ENCODE data around the gene PGM2L1. TPM values are rescaled to one million over a fixed set of nuclear protein-coding genes. Genes with fewer than 3 reads are reported as not detected.
"Not testable (repeated sequence)": the region's sequence is repeated elsewhere in the genome, so short reads cannot be mapped to it uniquely, and the experiment has no call there.

Gene PGM2L1
- total RNA-seq, 1 donor from 2014 or later: 6.1 TPM

DNA sequence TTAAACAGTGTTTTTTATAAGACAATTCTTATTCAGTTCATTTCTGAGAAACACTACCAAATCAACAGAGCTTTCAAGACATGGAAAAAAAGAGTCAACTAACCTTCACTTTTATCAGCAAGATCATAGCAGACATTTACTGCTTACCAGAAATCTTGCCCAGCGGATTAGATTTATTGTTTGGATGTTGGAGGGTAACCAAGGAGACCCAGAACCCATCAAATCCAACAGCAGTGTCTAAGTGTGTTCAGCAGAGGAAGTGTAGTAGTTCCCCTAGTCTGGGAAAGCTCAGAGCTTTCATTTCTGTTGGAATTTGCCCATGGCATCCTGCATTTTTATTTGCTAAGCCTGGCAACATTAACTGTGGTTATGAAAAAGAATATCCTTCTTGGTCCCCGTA is 2.4 kb upstream of the PGM2L1 start:
- no peak for DNase-seq

- no peak for DNase-seq
Observed at GRCh38 chr11:74397501-74398243, 561 bp downstream of the PGM2L1 start.

DNA sequence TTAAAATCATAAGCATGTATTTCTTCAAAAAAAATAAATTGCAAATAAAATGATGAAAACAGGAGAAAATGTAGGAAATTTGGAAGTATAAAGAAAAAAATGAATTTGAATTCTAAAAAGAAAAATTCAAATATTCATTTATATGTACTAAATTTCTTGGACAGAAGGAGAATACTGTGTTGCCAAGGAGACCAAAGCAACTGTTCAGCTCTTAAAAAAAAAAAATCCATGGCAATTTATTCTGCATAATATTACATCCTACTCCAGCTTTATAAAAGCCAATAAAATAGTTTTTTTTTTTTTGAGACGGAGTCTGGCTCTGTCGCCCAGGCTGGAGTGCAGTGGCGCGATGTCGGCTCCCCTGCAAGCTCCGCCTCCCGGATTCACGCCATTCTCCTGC is 6.0 kb downstream of the PGM2L1 start:
- DNase-seq: no peak

DNA sequence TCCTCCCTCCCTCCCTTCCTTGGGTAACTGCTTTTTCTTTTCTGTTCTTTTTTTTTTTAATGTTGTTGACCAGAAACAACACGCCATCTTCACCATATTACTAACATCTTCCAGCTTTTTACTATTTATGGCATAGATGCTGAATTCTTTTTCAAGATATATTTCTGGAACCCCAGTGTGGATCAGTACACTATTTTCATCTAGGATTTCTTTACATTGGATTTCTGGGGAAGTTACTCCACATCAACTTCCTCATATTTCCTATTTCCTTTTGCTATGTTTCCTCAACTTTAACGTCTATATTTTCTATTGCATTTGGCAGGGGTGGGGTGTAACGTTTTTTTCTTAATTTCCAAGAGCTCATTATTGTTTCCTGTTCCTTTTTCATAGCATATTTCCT is 7.0 kb downstream of the PGM2L1 start:
- DNase-seq: no peak

- no peak for DNase-seq
Observed at GRCh38 chr11:74390697-74391096, 7.5 kb downstream of the PGM2L1 start.

- peak; percentile 15 for DNase-seq
Observed at GRCh38 chr11:74388678-74389327, 9.4 kb downstream of the PGM2L1 start.

- DNase-seq: no peak
Observed at GRCh38 chr11:74384641-74385040, 13.6 kb downstream of the PGM2L1 start.

DNA sequence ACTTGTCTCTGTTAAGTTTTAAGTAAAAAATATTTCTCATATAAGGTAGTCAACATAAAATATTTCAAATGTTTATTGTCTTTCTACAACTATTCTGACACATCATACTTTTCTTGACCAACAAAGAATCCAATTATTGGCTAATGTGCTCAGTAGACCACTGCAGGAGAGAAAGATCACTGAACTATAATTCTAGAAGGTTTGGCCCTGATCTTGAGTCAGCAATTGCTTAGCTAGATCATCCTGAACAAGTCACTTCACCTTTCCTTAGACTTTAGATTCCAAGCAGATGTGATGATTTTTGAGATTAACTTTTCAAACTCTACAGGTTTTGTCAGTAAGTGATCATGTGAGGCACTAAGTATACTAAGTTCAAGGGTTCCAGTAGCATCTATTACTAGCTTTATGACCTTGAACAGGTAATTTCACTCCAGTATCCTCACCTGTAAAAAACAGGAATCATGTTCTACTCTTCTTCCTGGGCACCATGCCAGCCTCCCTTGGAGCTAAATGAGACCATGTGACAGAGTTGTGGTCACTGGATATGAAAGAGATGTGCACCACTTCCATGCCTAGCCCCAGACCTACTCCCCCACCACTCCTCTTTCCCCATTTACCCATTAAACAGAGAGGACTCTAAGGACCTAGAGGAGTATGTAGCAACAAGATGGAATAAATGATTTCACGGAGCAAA is 17.3 kb downstream of the PGM2L1 start:
- DNase-seq: no peak

DNA sequence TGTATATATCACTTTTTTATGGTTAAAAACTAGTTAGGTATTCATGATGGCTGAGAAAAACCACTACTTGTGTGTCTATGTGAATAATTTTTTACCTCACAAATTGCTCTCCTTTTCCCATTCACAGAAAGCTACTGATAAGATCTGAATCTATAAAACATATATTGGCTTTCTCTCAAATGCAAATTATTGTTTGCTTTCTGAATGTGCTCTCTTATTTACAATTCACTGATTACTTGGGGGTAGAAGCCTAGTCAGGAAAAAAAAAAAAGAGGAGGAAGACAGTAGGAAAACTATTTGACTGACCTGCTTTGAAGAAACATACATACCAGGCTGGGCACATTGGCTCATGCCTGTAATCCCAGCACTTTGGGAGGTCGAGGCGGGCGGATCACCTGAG is 20.5 kb downstream of the PGM2L1 start:
- DNase-seq: no peak

GRCh38 chr11:74373382-74373781 is 24.9 kb downstream of the PGM2L1 start:
- DNase-seq: no peak

GRCh38 chr11:74371269-74372052 is 26.8 kb downstream of the PGM2L1 start:
- DNase-seq: no peak

DNA sequence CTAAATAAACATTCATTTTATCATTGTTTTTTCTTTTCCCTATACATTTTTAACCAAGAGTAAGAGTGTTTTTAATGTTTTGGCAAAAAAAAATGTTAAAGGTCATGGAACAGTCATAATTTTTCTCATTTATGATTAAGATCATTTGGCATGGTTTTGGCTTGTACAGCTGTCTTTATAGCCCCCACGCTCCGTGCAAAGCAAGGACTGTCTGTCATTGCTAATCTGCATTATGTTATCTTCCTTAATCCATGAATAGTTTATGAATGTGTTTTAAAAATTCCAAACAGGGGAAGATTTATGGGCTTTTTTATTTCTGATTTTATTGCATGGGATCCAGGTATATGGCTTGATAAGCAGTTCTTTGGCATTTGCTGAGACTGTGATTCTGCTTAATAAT is 28.1 kb downstream of the PGM2L1 start:
- no peak for DNase-seq

DNA sequence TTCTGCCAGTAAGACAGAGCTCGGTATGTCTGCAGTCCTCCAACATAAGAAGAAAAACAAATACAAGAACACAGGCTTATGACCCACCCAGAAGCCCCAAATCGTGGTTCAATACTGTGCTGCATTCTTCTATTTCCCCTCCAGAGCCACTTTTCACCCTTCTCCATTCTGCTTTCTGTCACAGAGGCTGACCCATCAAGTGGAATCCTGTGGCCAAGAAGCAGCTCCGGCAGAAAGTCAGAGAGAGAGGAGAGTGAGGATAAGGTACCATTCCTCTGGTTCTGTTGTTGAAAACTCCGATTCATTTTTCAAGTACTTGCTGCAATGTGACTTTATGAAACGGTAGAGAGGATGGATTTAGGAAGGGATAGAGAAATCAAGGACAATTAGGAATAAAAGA is 30.4 kb downstream of the PGM2L1 start:
- no peak for DNase-seq

DNA sequence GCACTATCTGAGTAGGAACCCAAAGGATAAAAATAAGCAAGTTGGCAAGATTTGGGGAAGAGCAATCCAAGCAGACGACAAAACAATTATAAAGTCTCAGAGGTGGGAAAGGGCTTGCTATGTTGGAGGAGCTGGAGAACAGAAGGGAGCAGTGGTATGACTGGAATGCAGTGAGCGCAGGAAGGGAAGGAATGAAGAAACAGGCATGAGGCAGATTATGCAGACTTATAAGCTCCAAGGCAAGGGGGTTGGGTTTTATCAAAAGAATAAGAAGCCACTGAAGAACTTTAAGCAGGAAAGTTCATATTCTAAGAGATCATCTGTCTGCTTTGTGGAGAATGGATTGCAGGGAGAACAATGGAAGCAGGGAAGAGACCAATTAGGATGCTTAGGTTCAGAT is 31.7 kb downstream of the PGM2L1 start:
- no peak for DNase-seq

DNA sequence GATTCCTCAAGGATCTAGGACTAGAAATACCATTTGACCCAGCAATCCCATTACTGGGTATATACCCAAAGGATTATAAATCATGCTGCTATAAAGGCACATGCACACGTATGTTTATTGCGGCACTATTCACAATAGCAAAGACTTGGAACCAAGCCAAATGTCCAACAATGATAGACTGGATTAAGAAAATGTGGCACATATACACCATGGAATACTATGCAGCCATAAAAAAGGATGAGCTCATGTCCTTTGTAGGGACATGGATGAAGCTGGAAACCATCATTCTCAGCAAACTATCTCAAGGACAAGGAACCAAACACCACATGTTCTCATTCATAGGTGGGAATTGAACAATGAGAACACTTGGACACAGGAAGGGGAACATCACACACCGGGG is 32.4 kb downstream of the PGM2L1 start:
- DNase-seq: not testable (repeated sequence)

- DNase-seq: no peak
Observed at GRCh38 chr11:74357449-74357848, 40.8 kb downstream of the PGM2L1 start.

DNA sequence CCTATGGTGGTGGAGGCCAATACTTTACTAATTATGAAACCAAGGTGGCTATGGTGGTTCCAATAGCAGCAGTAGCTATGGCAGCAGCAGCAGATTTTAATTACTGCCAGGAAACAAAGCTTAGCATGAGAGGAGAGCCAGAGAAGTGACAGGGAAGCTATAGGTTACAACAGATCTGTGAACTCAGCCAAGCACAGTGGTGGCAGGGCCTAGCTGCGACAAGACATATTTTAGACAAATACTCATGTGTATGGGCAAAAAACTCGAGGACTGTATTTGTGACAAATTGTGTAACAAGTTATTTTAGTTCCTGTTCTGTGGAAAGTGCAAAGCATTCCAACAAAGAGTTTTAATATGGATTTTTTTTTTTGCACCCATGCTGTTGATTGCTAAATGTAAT is 42.6 kb downstream of the PGM2L1 start:
- DNase-seq: no peak

GRCh38 chr11:74354036-74354435 is 44.2 kb downstream of the PGM2L1 start:
- no peak for DNase-seq

- no peak for DNase-seq
Observed at GRCh38 chr11:74347381-74347780, 50.9 kb downstream of the PGM2L1 start.

- DNase-seq: no peak
Observed at GRCh38 chr11:74345420-74345819, 52.8 kb downstream of the PGM2L1 start.

DNA sequence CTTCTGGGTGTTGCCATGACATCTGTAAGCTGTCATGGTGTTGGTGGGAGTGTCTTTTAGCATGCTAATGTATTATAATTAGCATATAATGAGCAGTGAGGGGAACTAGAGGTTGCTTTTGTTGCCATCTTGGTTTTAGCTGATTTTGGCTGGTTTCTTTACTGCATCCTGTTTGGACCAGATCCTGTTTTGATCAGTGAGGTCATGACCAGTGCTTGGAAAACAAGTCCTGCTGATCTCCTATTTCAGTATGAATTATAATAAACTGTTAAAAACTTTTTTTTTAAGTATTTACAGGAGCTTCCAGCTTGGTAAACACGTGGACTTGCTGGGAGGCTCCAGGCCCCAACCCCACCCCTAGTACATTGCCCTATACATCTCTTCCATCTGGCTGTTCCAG is 56.3 kb downstream of the PGM2L1 start:
- no peak for DNase-seq

- DNase-seq: no peak
Observed at GRCh38 chr11:74339619-74340018, 58.6 kb downstream of the PGM2L1 start.

- no peak for DNase-seq
Observed at GRCh38 chr11:74338963-74339362, 59.3 kb downstream of the PGM2L1 start.

All from skin of body (tissue), 2 donors.